HG03565 (cell line): Measurements from ENCODE around the gene TFEC.
"Not testable (repeated sequence)": the region's sequence is repeated elsewhere in the genome, so short reads cannot be mapped to it uniquely, and the experiment has no call there.

ENCODE experiments used
- ATAC-seq: cut with Tn5 transposase; IDR thresholded peaks from one replicate; pipeline ENCODE4 v1.9.1; 2021; ENCODE audit warnings: mild to moderate bottlenecking, moderate library complexity; ENCODE audit not compliant: unreplicated experiment

Gene TFEC

GRCh38 chr7:116030651-116031276 is at the start of gene TFEC:
TSS of gene TFEC (minus strand) at chr7:116030763. CDS start at chr7:115984441, 46,322 bp downstream.
- no peak for ATAC-seq

DNA sequence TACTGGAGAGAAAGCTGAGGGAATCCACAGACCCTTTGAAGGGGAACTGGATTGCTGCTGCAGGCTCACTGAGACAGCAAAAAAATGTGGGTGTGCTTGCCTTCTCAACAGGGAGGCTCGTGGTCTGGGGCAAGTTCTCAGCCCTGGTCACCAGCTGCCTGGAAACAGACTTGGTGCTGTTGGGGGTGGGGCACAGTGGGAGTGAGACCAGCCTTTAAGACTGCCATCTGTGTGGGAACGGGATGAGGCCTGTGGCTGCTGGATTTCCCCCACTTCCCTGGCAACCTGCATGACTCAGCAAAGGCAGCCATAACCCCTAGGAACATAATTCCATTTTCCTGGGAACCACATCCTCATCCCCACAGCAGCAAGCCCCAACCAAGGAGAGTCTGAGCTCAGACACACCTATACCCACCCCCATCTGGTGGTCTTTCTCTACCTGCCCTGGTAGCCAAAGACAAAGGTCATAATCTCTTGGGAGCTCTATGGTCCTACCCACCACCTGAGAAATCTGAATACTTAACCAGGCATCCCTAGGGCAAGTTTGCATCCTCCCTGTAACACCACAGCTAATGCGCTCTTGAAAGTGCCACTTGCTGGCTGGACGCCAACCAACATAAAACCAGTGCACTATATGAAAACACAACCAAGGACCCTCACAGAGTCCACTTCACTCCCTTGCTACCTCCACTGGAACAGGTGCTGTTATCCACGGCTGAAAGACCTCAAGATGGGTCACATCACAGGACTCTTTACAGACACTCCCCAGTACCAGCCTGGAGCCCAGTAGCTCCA is 45.0 kb upstream of the TFEC start:
- no peak for ATAC-seq

GRCh38 chr7:116071629-116072028 is 41.1 kb upstream of the TFEC start:
- peak; percentile 93 for ATAC-seq

GRCh38 chr7:116064179-116064578 is 33.6 kb upstream of the TFEC start:
- ATAC-seq, result no peak

DNA sequence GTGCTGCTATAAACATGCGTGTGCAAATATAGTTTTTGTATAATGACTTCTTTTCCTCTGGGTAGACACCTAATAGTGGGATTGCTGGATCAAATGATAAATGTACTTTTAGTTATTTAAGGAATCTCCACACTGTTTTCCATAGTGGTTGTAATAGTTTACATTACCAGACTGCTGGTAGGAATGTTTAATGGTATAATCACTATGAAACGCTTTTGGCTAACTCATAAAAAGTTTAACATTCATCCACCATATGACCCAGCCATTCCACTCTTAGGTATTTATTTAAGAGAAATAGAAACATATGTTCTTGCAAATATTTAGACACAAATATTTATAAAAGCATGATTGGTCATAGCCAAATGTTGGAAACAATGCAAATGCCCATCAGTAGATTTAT is 32.1 kb upstream of the TFEC start:
- no peak for ATAC-seq

- no peak for ATAC-seq
Observed at GRCh38 chr7:116052006-116052405, 21.4 kb upstream of the TFEC start.

GRCh38 chr7:116047261-116047660 is 16.7 kb upstream of the TFEC start:
- not testable (repeated sequence) for ATAC-seq

- ATAC-seq, result no peak
Observed at GRCh38 chr7:116045532-116045931, 15.0 kb upstream of the TFEC start.

- ATAC-seq, result peak; percentile 99
Observed at GRCh38 chr7:116041615-116042014, 11.1 kb upstream of the TFEC start.

DNA sequence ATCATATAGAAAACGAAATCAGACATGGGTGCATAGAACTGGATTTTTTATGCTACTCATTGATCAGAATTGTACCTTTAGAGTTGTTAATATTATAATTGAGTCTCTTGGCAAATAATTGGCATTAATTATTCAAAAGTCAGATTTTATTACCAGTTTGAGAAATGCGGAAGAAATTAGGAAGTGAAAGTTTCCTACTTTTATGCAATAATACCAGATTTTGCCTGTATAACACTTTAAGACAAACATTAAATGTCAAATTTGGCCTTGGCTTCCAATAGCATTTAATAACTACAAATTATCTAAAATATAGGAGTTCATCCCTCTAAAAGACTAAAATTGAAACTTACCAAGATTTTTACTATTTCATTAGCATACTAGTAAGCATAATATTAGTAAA is 6.8 kb upstream of the TFEC start:
- ATAC-seq, result no peak

GRCh38 chr7:116034411-116034810 is 3.8 kb upstream of the TFEC start:
- no peak for ATAC-seq

- ATAC-seq, result no peak
Observed at GRCh38 chr7:116032886-116033285, 2.3 kb upstream of the TFEC start.

- peak; percentile 73 for ATAC-seq
Observed at GRCh38 chr7:116028787-116029186, 1.8 kb downstream of the TFEC start.

- ATAC-seq, result no peak
Observed at GRCh38 chr7:116027786-116028185, 2.8 kb downstream of the TFEC start.

- no peak for ATAC-seq
Observed at GRCh38 chr7:116024826-116025809, 5.4 kb downstream of the TFEC start.

- ATAC-seq, result peak; percentile 64
Observed at GRCh38 chr7:116021237-116021636, 9.3 kb downstream of the TFEC start.

- ATAC-seq, result no peak
Observed at GRCh38 chr7:116018731-116019130, 11.8 kb downstream of the TFEC start.

- no peak for ATAC-seq
Observed at GRCh38 chr7:116013675-116014074, 16.9 kb downstream of the TFEC start.

GRCh38 chr7:116011584-116011983 is 19.0 kb downstream of the TFEC start:
- no peak for ATAC-seq

- not testable (repeated sequence) for ATAC-seq
Observed at GRCh38 chr7:116004762-116005161, 25.8 kb downstream of the TFEC start.

- no peak for ATAC-seq
Observed at GRCh38 chr7:115997221-115997620, 33.3 kb downstream of the TFEC start.
